ENCODE results near the gene H2BK1. TPM values are rescaled to one million over a fixed set of nuclear protein-coding genes. Genes with fewer than 3 reads are reported as not detected.
A peak's percentile ranks its signal among the peaks of the same experiment; 100 is the strongest.

Gene H2BK1
- polyA plus RNA-seq, 1 experiment = not detected

DNA sequence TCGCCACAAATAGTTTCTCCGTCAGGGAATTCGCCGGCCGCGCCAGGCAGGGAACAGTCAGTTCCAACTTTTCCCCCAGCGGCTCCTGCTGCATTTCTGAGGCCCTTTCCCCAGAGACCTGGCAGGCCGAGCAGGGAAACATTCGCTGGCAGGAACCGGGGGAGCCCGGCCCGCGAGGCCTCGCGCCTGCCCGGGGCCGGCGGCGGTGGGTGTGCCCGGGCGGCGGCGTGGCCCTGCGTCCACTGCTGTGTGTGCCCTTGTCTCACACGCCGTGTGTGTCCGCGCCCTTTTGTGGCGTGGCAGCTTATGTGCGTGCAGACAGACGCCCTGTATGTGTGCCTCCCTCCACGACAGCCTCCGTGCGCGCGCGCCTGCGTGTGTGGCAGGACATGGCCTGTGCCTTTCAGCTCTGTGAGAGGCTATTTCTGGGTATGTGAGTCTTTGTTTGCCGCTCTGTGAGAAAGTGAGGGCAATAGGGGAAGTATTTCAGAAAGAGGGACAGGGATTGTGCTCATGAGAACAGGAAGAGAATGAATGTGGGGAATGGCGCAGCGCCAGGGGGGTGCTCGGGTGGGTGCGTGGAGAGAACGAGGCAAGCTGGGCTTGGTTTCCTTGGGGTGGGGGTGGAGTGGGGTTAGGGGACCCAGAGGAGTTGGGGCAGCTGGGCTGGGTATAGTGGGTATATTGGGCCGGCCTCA, 38.9 kb upstream of the H2BK1 start:
- no peaks in the 10 kb centered on the region for H3K27me3 ChIP-seq (ENCODE audit: control insufficient read depth, insufficient read depth, low read length)
- no peak for DNase-seq (ENCODE audit: low read depth, low spot score)
- H3K27ac ChIP-seq (ENCODE audit: low read depth, low read length) = peak overlapping the region; percentile 77
- TF ChIP-seq, protein P1, sequence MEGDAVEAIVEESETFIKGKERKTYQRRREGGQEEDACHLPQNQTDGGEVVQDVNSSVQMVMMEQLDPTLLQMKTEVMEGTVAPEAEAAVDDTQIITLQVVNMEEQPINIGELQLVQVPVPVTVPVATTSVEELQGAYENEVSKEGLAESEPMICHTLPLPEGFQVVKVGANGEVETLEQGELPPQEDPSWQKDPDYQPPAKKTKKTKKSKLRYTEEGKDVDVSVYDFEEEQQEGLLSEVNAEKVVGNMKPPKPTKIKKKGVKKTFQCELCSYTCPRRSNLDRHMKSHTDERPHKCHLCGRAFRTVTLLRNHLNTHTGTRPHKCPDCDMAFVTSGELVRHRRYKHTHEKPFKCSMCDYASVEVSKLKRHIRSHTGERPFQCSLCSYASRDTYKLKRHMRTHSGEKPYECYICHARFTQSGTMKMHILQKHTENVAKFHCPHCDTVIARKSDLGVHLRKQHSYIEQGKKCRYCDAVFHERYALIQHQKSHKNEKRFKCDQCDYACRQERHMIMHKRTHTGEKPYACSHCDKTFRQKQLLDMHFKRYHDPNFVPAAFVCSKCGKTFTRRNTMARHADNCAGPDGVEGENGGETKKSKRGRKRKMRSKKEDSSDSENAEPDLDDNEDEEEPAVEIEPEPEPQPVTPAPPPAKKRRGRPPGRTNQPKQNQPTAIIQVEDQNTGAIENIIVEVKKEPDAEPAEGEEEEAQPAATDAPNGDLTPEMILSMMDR (IDR thresholded peaks at IDR 0.05; ENCODE audit: low read depth, low read length) = no peak
- CTCF ChIA-PET = no interaction called here
- no peaks in the 10 kb centered on the region; the same call in 1 of the 2 replicates for H3K9me3 ChIP-seq (ENCODE audit: control insufficient read depth, insufficient read depth, low read length)
- POLR2A ChIA-PET = interaction anchor here (0.6 to 0.8 kb wide), 3 partner anchors 15 to 104 kb away, joined by 4 to 7 read pairs (median 5); no protein-coding TSS in a partner anchor
- H3K4me3 ChIP-seq (ENCODE audit: low read depth, low read length) = peak overlapping the region; percentile 73

DNA sequence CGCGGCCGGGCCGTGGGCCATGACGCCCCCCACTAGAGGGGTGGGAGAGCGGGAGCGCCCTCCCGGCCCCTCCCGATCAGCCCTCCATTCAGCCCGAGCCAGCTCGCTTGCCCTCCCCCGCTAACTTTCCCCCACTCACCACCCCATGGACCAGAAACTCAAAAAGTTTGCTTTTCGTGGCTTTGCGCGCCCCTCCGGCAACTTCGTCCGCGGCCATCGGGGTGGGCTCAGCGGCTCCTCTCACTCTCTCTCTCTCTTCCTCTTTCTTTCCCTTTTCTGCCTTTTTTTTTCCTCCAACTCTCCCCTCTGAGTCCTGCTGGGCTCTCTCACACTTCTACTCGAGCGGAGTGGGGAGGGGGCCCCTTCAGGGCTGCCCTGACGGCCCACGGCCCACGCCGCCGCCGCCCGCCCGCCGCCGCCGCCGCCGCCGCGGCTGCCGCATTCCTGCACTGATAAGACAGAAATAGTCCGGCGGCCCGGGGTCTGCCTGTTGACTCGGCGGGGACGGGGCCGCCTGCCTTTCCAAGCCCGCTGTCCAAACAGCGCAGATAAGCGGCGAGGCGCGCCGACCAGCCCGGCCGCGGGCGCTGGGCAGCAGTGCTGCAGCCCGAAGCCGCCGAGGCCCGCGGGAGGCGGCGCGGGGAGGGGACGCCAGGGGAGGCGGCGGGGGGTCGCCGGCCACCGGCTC, 38.2 kb upstream of the H2BK1 start, which contains the start of gene SMARCD3:
TSS of gene SMARCD3 (minus strand) at position 349 of the 688 bp plus-strand sequence. CDS start at position 217, 132 bp downstream.
- Histone ChIP-seq H3K27me3 (ENCODE audit: control insufficient read depth, insufficient read depth, low read length) (no peaks in the 10 kb centered on the region), H3K27ac (ENCODE audit: low read depth, low read length) (peak within 1 kb of the TSS; percentile 77), H3K9me3 (ENCODE audit: control insufficient read depth, insufficient read depth, low read length) (no peaks in the 10 kb centered on the region; the same call in 1 of the 2 replicates), H3K4me3 (ENCODE audit: low read depth, low read length) (peak within 1 kb of the TSS; percentile 73)
- CTCF ChIA-PET = interaction anchor here (1.3 to 1.8 kb wide), 2 partner anchors 12 to 56 kb away, joined by 6 to 7 read pairs; no protein-coding TSS in a partner anchor
- TF ChIP-seq, protein P1 (IDR thresholded peaks at IDR 0.05; ENCODE audit: low read depth, low read length) = no peak
- DNase-seq (ENCODE audit: low read depth, low spot score) = no peak
- POLR2A ChIA-PET = interaction anchor here (0.6 to 1.3 kb wide), 3 partner anchors 16 to 104 kb away, joined by 4 to 7 read pairs (median 6); partner anchors contain the start of gene ABCF2

DNA sequence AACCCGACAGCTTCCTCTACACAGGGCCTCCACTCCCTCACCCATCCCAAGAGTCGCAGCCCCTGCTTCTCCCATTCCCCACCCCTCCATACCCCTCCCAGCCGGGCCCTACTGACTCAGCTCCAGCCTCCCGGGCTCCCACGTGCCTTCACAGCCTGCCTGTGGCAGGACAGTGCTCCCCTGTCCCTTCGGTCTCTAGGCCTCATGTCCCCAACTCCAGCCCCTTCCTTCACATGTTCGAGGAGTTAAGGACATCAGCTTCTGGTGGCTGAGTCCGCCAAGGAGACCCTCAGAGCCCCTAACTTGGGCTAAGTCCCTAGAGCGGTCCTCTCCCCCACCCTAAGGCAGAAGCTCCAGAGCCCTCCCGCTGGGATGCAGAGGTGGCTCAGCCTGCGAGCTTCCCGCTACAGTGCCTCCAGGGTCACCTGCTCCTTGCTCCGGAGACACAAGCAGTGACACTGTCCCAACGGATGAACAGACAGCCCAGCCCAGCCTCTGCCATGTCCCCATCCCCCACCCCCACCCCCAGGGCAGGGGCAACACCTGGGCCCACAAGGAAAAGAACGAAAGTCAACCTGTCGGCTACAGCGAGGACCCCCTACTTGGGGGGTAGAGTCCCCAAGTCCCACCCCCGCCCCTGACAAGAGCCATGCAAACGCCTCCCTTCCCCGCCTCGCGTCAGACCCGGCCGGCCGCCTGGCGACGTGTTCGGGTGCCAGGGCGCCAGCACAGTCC, 37.5 kb upstream of the H2BK1 start:
- CTCF ChIA-PET = interaction anchor here (0.9 to 2.3 kb wide), 6 partner anchors 11 to 119 kb away, joined by 3 to 7 read pairs (median 4); no protein-coding TSS in a partner anchor
- peak overlapping the region; percentile 65 for H3K27ac ChIP-seq (ENCODE audit: low read depth, low read length)
- peak overlapping the region; percentile 73 for H3K4me3 ChIP-seq (ENCODE audit: low read depth, low read length)
- H3K27me3 ChIP-seq (ENCODE audit: control insufficient read depth, insufficient read depth, low read length) = no peaks in the 10 kb centered on the region
- H3K9me3 ChIP-seq (ENCODE audit: control insufficient read depth, insufficient read depth, low read length) = no peaks in the 10 kb centered on the region; the same call in 1 of the 2 replicates
- POLR2A ChIA-PET = interaction anchor here (1.3 kb wide), 1 partner anchor 20 kb away, joined by 6 read pairs; the partner anchor contains the start of gene ABCF2
- no peak for DNase-seq (ENCODE audit: low read depth, low spot score)
- TF ChIP-seq, protein P1 (IDR thresholded peaks at IDR 0.05; ENCODE audit: low read depth, low read length) = no peak

- CTCF ChIA-PET = interaction anchor here (0.9 to 2.3 kb wide), 6 partner anchors 10 to 120 kb away, joined by 3 to 7 read pairs (median 4); no protein-coding TSS in a partner anchor
- Histone ChIP-seq H3K4me3 (ENCODE audit: low read depth, low read length) (peak overlapping the region; percentile 73), H3K27me3 (ENCODE audit: control insufficient read depth, insufficient read depth, low read length) (no peaks in the 10 kb centered on the region), H3K27ac (ENCODE audit: low read depth, low read length) (peak overlapping the region; percentile 31), H3K9me3 (ENCODE audit: control insufficient read depth, insufficient read depth, low read length) (no peaks in the 10 kb centered on the region; the same call in 1 of the 2 replicates)
- TF ChIP-seq, protein P1 (IDR thresholded peaks at IDR 0.05; ENCODE audit: low read depth, low read length) = no peak
- POLR2A ChIA-PET = interaction anchor here (1.3 kb wide), 1 partner anchor 20 kb away, joined by 6 read pairs; the partner anchor contains the start of gene ABCF2
- DNase-seq (ENCODE audit: low read depth, low spot score) = no peak
Measured at GRCh38 chr7:151246851-151247580, 36.7 kb upstream of the H2BK1 start.
